Body of pancreas (tissue), 4 donors: ENCODE data around the gene KIAA1210.

Source experiments
- CTCF ChIP-seq, 7 experiments: fragments of 450-650 bp in 4 of 7; fragments of 200-600 bp in 3 of 7; sonication (generic) in 3 of 7; IDR thresholded peaks; one replicate each; pipeline ENCODE4 v1.5.1; 2016 to 2019; ENCODE audit warnings: antibody characterized with exemption in 7 of 7
- POLR2A ChIP-seq, 3 donors: fragments of 450-650 bp; IDR thresholded peaks; one replicate each; pipeline ENCODE4 v1.6.1; 2016; ENCODE audit warnings: antibody characterized with exemption in 3 of 3, mild to moderate bottlenecking in 2 of 3

DNA sequence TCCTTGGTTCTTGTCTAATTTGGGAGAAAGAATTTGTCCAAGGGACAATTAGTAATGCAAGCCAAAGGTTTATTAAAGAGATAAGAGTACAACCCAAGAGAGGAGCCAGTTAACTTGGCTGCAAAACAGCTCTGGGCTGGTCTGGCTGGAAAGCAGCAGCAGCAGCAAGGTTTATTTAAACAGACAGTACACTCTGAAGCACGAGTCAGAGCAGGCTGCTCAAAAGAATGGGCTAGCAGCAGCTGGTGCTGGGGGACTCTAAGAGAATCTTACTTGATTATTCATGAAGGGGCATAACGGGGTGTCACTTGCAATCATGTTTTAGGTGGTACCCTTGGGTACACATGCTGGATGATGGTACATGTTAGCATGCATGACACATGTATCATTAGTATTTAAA lies 71.9 kb downstream of the KIAA1210 start:
- no peak for TF ChIP-seq CTCF (IDR thresholded peaks at IDR 0.05)
- no peak for TF ChIP-seq POLR2A (IDR thresholded peaks at IDR 0.05)
